Stimulated activated CD4-positive, alpha-beta T cell treated with anti-CD3 and anti-CD28 coated beads, Interleukin-1b, Interleukin-23, amount 100 ng/mL, for 1 hour (primary cell): Measurements from ENCODE around the gene NDN.
A peak's percentile ranks its signal among the peaks of the same experiment; 100 is the strongest.

Experiments
- DNase-seq, 2 donors: peaks; one replicate each; pipeline ENCODE4 v3.0.0-alpha.2; 2020; ENCODE audit warnings: low read depth in 2 of 2

NDN gene

DNA sequence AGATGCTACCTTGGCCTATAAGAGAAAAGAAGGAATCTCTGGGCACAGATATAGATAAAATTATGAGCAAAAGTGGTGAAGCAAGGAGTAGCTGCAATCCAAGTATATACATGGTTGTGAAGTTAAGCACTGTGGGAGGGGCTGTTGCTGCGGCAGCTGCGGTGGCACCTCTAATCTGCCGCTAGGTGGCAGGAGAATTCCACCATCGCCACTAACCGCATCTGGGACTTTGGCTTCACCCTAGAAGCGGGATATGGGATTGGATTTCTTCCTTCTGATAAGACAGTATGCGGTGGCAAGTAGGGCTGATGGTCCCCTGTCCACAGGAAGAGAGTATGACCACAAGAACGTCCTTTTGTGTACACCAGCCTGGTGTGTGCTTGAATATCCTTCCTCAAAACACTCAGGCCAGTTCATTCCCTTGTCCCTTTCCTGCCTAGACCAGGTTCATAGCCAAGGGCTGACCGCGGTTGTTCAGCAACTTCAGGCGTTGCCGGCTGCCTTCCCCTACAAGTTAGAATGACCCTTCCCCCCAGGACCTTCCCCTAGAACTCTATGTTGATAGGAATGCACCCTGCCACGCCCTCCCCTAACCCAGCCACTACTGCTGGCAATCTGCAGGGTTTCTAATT is 44.6 kb downstream of the NDN start:
- DNase-seq, result peak in 1 of 2 donors; percentile 8
